ENCODE data around the gene OTOP1.

DNA sequence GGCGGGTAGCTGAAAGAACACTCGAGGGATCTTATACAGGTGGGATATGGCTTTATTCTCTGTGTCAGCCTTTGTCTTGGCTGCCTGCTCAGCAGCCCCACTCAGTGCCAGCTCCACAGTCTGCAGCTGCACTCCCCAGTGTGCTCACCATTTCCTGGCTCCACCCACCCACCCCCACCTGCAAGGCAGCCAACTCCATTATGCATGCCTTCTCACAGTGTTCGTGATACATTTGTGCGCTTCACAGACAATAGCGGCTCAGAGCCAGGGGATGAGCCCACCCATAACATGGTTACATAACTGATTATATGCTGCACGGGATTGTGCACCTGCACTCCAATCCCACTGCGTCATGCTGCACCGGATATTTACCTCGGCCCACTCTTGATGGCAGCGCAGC, 30.1 kb upstream of the OTOP1 start:
- TF ChIP-seq, protein P1, sequence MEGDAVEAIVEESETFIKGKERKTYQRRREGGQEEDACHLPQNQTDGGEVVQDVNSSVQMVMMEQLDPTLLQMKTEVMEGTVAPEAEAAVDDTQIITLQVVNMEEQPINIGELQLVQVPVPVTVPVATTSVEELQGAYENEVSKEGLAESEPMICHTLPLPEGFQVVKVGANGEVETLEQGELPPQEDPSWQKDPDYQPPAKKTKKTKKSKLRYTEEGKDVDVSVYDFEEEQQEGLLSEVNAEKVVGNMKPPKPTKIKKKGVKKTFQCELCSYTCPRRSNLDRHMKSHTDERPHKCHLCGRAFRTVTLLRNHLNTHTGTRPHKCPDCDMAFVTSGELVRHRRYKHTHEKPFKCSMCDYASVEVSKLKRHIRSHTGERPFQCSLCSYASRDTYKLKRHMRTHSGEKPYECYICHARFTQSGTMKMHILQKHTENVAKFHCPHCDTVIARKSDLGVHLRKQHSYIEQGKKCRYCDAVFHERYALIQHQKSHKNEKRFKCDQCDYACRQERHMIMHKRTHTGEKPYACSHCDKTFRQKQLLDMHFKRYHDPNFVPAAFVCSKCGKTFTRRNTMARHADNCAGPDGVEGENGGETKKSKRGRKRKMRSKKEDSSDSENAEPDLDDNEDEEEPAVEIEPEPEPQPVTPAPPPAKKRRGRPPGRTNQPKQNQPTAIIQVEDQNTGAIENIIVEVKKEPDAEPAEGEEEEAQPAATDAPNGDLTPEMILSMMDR (IDR thresholded peaks at IDR 0.05), result no peak
- TF ChIP-seq POLR2A (IDR thresholded peaks at IDR 0.05), result no peak
